A204.1 (cell line): ENCODE data around the gene DLAT.
"Not testable (repeated sequence)": the region's sequence is repeated elsewhere in the genome, so short reads cannot be mapped to it uniquely, and the experiment has no call there.

Experiments
- FAIRE-seq: peaks from 2 replicates; lab custom pipeline; 2012; peaks lifted over from hg19 to GRCh38; lab: Jason Lieb, UNC

Gene DLAT

DNA sequence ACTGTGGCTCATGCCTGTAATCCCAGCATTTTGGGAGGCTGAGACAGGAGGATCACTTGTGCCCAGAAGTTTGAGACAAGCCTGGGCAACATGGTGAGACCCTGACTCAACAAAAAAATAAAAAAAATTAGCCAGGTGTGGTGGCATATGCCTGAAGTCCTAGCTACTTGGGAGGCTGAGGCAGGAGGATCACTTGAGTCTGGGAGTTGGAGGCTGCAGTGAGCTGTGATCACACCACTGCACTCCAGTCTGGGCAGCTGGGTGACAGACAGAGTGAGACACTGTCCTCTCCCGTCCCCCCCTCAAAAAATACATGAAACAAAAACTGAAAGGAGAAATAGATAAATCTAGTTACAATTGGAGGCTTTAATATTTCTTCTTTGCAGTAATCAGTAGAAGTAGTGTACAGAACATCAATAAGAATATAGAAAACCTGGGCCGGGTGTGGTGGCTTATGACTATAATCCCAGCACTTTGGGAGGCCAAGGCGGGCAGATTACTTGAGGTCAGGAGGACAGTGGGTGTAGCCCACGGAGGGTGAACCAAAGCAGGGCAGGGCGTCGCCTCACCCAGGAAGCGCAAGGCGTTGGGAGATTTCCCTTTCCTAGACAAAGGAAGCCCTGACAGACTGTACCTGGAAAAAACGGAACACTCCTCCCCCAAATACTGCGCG is 19.6 kb upstream of the DLAT start:
- FAIRE-seq = no peak

DNA sequence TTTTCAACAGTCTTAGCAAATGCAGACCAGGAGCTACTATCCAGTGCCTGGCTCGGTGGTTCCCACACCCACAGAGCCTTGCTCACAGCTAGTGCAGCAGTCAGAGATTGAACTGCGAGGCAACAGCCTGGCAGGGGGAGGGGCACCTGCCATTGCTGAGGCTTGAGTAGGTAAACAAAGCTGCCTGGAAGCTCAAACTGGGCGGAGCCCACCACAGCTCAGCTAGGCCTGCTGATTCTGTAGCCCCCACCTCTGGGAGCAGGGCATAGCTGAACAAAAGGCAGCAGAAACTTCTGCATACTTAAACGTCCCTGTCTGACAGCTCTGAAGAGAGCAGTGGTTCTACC is 19.1 kb upstream of the DLAT start:
- not testable (repeated sequence) for FAIRE-seq

DNA sequence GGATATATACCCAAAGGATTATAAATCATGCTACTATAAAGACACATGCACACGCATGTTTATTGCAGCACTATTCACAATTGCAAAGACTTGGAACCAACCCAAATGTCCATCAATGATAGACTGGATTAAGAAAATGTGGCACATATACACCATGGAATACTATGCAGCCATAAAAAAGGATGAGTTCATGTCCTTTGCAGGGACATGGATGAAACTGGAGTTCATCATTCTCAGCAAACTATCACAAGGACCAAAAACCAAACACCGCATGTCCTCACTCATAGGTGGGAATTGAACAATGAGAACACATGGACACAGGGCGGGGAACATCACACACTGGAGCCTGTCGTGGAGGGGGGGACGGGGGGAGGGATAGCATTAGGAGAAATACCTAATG is 13.8 kb upstream of the DLAT start:
- not testable (repeated sequence) for FAIRE-seq

DNA sequence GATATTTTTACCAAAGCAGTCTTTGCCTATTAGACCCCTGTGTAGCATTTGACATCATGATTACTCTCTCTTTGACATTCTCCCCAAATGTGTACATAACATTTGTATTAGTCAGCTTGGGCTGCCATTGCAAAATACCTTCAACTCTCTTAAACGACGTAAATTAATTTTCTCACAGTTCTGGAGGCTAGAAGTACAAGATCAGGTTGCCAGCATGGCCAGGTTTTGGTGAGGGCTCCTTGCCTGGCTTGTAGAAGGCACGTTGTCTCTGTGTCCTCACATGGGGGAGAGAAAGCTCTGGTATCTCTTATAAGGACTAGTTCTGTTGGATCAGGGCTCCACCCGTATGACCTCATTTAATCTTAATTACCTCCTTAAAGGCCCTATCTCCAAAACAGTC is 12.3 kb upstream of the DLAT start:
- FAIRE-seq = no peak

DNA sequence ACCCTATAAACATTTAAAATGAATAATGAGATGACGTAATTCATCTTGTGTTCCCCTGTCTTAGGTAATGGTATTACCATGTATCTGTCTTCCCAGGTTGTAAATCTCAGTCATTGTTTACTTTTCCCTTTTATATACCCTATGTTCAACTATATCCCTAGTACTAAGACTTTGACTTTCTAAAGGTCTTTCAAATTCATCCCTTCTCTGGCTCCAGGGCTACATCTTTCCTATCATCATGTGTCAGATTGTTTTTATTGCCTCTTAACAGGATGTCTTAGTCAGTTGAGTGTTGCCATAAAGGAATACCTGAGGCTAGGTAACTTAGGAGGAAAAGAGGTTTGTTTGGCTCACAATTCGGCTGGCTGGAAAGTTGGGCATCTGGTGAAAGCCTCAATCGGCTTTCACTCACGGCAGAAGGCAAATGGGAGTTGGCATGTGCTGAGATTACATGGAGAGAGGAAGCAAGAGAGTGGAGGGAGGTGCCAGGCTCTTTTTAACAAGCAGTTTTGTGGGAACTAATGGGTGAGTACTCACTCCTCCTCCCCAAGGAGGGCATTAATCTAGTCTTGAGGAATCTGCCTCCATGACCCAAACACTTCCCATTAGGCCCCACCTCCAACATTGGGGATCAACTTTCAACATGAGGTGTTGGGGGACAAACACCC is 11.6 kb upstream of the DLAT start:
- FAIRE-seq = no peak

DNA sequence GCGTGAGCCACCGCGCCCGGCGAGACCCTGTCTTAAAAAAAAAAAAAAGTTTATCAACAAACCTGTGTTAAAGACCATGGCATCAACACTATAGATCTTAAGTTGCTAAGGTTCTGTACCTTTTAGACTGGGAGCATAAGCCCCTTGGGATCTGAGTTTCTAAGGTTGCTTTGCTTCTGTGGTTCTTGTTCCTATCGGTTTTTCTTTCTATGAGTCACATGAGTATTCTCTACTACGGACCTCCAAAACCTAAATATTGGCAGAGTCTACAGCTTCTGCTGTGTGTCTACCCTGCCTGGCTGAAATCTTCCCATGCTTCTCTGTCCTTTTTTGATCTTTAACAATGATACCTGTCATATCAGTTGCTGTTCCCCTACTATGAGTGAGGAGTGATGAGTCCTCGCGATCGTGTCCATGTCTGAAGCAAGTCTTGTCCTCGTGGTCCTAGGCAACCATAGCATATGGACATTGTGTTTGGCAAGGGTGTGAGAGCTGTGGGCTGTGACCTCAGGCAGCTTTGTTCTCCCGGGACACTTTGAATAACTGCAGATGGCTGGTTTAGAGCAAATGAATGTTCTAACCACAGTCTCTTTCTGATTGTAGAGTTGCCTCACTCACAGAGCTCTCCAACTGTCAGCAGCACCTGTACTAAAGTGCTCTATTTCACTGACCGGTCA is 9.0 kb upstream of the DLAT start:
- FAIRE-seq = no peak

DNA sequence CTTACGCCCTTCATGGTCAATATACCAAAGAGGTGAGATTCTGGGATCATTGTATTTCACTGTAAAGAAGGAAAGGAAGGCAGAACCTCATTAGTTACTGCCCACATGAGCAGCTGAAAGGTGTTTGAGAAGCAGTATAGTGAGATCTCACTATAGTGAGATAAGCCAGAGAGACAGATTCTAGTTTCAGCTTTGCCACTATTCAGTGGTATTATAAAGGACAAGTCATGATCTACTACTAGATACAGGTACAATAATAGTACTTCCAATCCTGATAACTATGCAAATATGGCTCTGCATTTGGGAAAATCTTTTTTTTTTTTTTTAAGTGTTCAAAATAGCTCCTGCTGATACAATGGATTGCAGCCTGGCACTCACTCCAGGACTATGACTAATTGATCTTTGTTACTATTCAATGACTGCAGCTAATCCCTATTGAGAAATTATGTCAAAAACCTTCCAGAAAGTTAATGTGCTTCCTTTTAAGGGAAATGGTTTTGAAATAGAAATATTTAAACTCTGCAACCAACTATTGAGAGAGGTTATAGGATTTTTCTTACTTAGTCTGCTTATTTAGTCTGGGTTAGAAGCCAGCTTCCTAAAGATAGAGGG is 8.3 kb upstream of the DLAT start:
- no peak for FAIRE-seq

DNA sequence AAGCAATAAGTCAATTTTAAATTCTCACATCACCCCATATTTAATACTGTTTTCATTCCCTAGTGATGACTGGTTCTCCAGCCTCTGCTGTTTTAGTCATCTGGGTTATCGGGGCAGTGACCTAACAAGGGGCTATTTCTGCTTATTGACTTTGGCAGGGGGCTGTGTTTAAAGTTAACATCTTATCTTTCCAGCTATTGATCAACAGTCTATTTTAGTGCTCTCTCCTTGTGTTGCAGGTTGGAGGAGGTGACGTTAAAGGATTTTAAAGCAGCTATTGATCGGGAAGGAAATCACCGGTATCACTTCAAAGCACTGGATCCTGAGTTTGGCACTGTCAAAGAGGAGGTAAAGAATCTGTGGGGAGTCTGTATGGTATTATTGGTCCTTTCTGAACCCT is 7.7 kb upstream of the DLAT start:
- FAIRE-seq = no peak

DNA sequence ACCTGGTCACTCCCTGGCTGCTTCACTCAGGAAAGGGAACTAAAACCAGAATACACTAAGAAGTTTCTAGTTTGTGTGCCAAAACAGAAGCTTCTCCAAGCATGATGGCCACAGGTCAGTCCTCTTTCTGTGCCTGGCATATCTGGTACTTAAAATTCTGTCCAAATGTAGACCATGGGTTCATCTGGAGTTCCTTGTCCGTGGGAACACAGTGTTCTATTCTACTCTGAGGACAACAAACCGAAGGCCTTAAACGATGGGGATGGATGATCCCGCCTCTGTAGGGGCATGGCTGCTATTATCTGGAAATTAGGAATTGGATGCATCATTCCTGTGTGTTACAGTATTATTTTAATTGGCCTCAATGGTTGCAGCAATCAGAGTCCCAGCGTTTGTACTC is 6.1 kb upstream of the DLAT start:
- FAIRE-seq = no peak

DNA sequence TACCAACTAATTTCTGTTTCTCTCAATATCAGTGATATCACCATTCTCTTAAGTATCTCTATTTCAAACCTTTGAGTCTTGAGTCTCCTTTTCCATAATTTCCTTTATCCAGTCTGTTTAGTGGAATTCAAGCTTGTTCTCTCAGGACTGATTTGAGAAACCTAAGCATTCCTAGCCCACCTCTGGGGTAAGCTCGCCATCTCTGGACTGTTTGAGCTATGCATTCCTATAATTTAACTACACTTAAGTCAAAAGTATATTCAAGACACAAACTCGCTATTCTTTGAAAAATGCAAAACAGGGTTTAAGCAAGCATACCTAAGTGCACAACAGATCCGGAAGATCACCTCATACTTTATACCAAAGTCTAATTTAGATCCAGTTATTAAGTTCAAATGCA is 2.1 kb upstream of the DLAT start:
- FAIRE-seq = no peak

DNA sequence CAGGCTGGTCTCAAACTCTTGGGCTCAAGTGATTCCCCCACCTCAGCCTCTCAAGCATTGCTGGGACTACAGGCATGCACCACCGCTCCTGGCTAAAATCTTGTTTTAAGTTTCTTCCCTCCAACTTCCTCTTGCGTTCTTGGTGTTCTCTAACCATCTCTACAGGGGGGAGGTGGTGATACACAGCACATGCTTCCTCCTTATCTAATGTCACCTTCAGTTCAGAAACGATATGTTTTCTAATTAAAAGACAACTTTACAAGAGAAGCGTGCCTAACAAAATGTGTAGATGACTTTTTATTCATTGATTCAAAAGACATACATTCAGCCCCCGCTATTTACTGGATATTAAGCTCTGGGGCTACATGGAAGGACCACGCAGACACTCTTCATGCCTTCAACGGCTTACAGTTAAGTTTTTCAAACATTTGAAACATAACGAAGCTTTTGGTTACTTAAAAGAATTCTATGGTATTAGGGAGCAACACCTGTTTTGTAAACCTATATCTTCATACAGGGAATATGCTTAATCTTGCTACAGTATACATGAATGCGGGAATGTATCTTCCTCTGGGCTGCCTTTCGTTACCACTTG is 933 bp upstream of the DLAT start:
- no peak for FAIRE-seq

DNA sequence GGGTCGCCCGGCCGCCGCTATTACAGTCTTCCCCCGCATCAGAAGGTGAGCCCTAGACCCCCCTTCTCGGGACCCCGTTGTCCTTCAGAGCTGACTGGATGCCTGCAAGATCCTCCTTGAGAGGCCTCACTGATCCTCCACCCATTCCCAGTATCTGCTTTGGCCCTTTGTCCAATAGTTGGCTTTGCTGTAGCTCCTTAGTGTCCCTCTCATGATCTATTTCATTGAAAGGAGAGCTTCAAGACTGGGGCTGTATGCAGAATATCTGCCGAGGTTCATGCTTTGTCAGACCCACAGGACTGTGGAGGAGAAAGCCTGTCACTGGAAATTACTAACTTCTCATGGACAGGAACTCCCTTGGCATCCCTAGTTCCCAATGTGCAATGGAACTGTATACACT is 499 bp downstream of the DLAT start:
- no peak for FAIRE-seq

DNA sequence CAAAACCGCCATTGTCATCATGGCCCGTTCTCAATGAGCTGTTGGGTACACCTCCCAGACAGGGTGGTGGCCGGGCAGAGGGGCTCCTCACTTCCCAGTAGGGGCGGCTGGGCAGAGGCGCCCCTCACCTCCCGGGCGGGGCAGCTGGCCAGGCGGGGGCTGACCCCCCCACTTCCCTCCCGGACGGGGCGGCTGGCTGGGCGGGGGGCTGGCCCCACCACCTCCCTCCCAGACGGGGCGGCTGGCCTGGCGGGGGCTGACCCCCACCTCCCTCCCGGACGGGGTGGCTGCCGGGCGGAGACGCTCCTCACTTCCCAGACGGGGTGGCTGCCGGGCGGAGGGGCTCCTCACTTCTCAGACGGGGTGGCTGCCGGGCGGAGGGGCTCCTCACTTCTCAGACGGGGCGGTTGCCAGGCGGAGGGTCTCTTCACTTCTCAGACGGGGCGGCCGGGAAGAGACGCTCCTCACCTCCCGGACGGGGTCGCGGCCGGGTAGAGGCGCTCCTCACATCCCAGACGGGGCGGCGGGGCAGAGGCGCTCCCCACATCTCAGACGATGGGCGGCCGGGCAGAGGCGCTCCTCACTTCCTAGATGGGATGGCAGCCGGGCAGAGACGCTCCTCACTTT is 1.7 kb downstream of the DLAT start:
- FAIRE-seq = not testable (repeated sequence)

DNA sequence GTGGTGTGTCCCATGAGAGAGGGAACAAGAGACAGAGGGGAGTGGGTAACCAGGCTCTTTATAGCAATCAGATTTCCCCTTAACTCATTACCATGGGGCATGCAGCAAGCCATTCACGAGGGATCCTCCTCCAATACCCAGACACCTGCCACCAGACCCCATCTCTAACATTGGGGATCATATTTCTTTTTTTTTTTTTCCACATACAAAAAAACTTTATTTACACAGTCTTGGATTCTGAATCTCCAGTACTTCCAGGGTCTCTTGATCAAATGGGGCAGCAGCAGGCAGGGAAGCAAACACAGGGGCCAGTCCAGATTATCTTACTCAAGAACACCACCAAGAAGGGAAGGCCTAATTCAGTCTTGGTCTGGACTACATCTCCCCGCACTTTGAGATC is 4.3 kb downstream of the DLAT start:
- no peak for FAIRE-seq

DNA sequence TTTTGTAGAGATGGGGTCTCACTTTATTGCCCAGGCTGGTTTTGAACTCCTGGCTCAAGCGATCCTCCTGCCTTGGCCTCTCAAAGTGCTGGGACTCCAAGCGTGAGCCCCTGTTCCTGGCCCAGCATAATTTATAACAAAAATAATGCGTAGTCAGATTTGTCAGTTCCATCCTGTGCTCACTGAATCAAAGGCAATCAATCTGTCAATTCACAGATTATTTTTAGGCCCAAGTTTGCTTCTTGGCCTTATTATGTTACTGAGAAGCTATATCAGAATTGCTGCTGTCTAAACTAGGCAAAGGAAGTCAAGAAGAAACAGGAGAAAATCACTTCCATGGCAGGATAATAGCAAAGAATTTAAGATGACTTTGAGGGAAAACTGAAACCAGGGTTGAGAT is 8.7 kb downstream of the DLAT start:
- no peak for FAIRE-seq

DNA sequence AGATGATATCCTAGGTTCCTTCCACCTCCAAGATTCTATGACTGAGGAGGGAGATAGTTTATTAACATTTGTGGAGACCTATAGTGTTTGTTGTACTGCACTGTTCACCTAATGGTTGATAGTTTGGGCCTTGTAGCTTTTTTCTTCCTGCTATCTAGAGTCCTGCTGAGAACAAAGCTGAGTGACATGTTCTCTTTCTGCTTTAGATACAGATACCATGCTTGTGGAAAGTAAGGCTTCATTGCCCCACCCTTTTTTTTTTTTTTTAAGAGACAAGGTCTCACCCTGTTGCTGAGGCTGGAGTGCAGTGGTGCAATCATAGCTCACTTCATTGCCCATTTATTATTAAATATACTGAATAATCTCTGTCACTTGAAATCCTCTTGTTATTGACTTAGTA is 12.3 kb downstream of the DLAT start:
- no peak for FAIRE-seq

DNA sequence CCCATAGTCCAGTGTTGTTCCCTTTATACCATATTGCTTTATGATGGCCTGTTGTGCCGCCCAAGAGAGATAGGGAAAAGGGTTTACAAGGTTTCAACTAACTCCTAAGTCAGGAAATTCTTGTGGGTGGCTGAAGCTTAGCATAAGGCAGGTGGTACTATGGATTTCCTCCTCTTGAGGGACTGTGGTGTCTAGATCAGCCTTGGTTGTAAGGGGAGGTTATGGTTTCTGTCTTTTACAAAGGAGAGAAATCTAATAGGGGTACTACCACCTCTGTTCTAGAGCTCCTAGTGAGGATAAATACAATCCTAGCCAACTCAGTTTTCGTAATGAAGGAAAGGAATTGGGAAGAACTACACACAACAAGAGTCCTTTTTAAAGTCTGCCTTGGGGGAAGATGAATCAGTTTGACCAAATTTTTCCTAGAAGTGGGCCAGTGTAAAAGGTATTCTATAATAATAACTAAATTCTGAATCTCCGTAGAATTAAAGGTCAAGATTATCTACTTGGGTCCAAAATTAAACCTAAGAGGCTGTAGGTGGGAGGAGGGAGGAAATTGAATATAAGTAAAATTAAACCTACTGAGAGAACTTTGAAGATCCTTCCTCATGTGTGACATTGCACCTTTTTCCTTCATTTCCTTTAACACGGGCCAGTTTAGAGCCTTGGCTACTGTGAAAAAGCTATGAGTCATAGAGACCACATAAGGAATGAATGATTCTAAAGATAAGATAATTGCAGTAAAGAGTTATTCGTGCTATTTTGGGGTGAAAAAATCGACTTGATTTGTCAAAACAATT is 17.2 kb downstream of the DLAT start:
- FAIRE-seq = no peak

DNA sequence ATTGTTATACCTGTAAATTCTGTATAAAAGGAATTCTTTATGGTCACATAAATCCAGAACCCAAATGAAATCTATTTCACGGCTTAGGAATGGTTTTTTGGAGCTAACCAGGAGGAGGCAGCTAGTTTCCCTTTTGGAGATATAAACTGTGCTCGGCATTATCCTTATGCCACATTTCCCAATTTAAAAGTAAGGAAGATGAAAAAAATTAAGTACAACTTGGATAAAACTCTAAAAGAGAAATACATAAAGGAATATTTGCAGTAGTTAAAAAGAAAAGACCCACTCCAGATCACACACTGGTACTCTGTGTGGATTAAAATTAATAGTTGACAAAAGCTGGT is 17.7 kb downstream of the DLAT start:
- no peak for FAIRE-seq

DNA sequence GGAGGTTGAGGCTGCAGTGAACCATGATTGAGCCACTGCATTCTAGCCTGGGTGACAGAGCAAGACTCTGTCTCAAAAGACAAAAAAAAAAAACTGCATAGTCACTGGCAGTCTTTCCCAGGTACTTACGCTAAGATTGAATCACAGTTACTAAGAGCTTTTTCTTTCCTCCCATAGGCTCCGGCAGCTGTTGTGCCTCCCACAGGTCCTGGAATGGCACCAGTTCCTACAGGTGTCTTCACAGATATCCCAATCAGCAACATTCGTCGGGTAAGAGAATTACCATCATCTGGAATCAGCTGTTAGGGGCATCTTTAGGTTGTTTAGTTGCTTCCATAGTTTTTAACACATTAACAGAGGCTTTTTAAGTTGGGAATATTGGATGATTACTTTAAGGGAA is 19.8 kb downstream of the DLAT start:
- FAIRE-seq = no peak

DNA sequence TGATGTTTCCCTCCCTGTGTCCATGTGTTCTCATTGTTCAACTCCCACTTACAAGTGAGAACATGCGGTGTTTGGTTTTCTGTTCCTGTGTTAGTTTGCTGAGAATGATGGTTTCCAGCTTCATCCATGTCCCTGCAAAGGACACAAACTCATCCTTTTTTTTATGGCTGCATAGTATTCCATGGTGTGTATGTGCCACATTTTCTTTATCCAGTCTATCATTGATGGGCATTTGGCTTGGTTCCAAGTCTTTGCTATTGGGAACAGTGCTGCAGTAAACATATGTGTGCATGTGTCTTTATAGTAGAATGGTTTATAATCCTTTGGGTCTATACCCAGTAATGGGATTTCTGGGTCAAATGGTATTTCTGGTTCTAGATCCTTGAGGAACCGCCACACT is 21.4 kb downstream of the DLAT start:
- FAIRE-seq = not testable (repeated sequence)

DNA sequence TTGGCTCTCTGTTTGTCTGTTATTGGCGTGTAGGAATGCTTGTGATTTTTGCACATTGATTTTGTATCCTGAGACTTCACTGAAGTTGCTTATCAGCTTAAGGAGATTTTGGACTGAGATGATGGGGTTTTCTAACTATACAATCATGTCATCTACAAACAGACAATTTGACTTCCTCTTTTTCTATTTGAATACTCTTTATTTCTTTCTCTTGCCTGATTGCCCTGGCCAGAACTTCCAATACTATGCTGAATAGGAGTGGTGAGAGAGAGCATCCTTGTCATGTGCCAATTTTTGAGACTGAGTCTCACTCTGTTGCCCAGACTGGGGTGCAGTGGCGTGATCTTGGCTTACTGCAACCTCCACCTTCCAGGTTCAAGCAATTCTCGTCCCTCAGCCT is 23.0 kb downstream of the DLAT start:
- FAIRE-seq = not testable (repeated sequence)

DNA sequence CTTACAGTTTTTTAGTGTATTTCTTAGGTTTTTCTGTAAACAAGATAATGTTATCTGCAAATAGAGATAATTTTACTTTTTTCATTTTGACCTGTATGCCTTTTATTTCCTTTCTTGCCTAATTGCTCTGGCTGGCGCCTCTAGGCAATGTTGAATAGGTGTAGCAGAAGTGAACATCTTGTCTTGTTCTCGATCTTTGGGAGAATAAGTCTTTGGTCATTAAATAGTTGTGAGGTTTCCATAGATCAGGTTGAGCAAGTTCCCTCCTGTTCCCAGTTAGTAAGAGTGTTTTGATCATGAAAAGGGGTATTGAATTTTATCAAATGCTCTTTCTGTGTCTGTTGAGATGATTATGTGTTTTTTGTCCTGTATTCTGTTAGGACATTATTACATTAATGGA is 24.6 kb downstream of the DLAT start:
- FAIRE-seq = no peak
